Panc1 (cell line): ENCODE results near the gene ETF1.

Experiments
- CTCF ChIP-seq: fragments of 450-650 bp; IDR thresholded peaks from 2 replicates; pipeline ENCODE4 v1.5.1; 2017; ENCODE audit warnings: mild to moderate bottlenecking
- POLR2AphosphoS5 ChIP-seq: IDR thresholded peaks from 2 replicates; pipeline ENCODE4 v1.6.1; 2012; ENCODE audit warnings: mild to moderate bottlenecking, low read depth, low read length, moderate library complexity
- REST ChIP-seq, 2 experiments: IDR thresholded peaks; 2 replicates each; pipeline ENCODE4 v1.6.1; 2011 to 2012; ENCODE audit warnings: low read depth in 2 of 2, control low read depth in 1 of 2, low read length in 1 of 2, mild to moderate bottlenecking in 1 of 2, moderate library complexity in 1 of 2; ENCODE audit not compliant: insufficient read depth in 1 of 2
- TCF7L2 ChIP-seq: IDR thresholded peaks from 2 replicates; pipeline ENCODE4 v1.6.1; 2011; ENCODE audit warnings: mild to moderate bottlenecking, low read depth, low read length, inconsistent platforms

GRCh38 chr5:138569782-138570181, 26.7 kb upstream of the ETF1 start:
- TF ChIP-seq CTCF, result no peak
- no peak for TF ChIP-seq POLR2AphosphoS5
- TF ChIP-seq REST (IDR thresholded peaks at IDR 0.05; ENCODE audit: insufficient read depth in 1 of 2, low read depth in 2 of 2, low read length in 1 of 2), result no peak
- no peak for TF ChIP-seq TCF7L2
